IMR-90 (cell line): ENCODE measurements around the gene PUM2. TPM values are rescaled to one million over a fixed set of nuclear protein-coding genes. Genes with fewer than 3 reads are reported as not detected.
A peak's percentile ranks its signal among the peaks of the same experiment; 100 is the strongest.

Experiments
- ATAC-seq: fragments of 200-7000 bp; cut with Tn5 transposase; 2 replicates; pipeline ENCODE4 v1.9.1; 2020; ENCODE audit warnings: low read depth, mild to moderate bottlenecking, moderate library complexity
- BruUV-seq: library from RNA; stranded (reverse); fragments of 400-500 nt; replicated peaks from 2 replicates; lab custom pipeline; 2021; lab: Mats Ljungman, UMichigan
- CTCF ChIA-PET: fragments of 300-600 bp; formaldehyde crosslinking; extraction: SDS; loops from one replicate; lab custom pipeline; 2021; ENCODE audit warnings: antibody characterized with exemption; lab: Yijun Ruan, JAX
- POLR2A ChIA-PET: fragments of 300-600 bp; sonication (Branson Sonifier 250); formaldehyde crosslinking; loops from one replicate; lab custom pipeline; 2022; ENCODE audit warnings: antibody characterized with exemption; ENCODE audit not compliant: unreplicated experiment; lab: Charles Lee
- DNase-seq: peaks from one replicate; pipeline ENCODE4 v3.0.0; 2013
- H2AFZ ChIP-seq: replicated peaks from 2 replicates; pipeline ENCODE3; 2013; ENCODE audit warnings: low read length, mild to moderate bottlenecking; ENCODE audit not compliant: poor library complexity
- H2AK5ac ChIP-seq: 2 replicates; pipeline ENCODE4 v1.6.1; 2013; ENCODE audit warnings: low read depth, low read length, inconsistent platforms
- H2AK9ac ChIP-seq: replicated peaks from 2 replicates; pipeline ENCODE3; 2013; ENCODE audit warnings: mild to moderate bottlenecking, low read depth, low read length, moderate library complexity; ENCODE audit not compliant: poor library complexity
- H2BK120ac ChIP-seq: 2 replicates; pipeline ENCODE4 v1.6.1; 2013; ENCODE audit warnings: low read depth, low read length, inconsistent platforms
- H2BK15ac ChIP-seq: 3 replicates; pipeline ENCODE4 v1.6.1; 2013; ENCODE audit warnings: low read depth, low read length, inconsistent platforms
- H2BK20ac ChIP-seq: 2 replicates; pipeline ENCODE4 v1.6.1; 2013; ENCODE audit warnings: low read depth, mild to moderate bottlenecking, inconsistent platforms, low read length, moderate library complexity
- H2BK5ac ChIP-seq: 2 replicates; pipeline ENCODE4 v1.6.1; 2013; ENCODE audit warnings: mild to moderate bottlenecking, low read depth, low read length, inconsistent platforms; ENCODE audit not compliant: poor library complexity, severe bottlenecking
- H3K14ac ChIP-seq: replicated peaks from 2 replicates; pipeline ENCODE4 v1.6.1; 2013; ENCODE audit warnings: low read depth, low read length, inconsistent platforms
- H3K18ac ChIP-seq: 2 replicates; pipeline ENCODE4 v1.6.1; 2013; ENCODE audit warnings: low read depth, low read length, control low read depth
- H3K23ac ChIP-seq: 2 replicates; pipeline ENCODE4 v1.6.1; 2013; ENCODE audit warnings: low read depth, low read length, inconsistent platforms
- H3K27ac ChIP-seq: 2 replicates; pipeline ENCODE4 v1.5.1; 2013; ENCODE audit warnings: mild to moderate bottlenecking, control low read depth, low read length; ENCODE audit not compliant: insufficient read depth
- H3K27me3 ChIP-seq: 2 replicates; pipeline ENCODE4 v1.6.1; 2013; ENCODE audit warnings: low read length; ENCODE audit not compliant: control insufficient read depth, insufficient read depth
- H3K36me3 ChIP-seq: 2 replicates; pipeline ENCODE4 v1.6.1; 2013; ENCODE audit warnings: low read length, mixed read lengths; ENCODE audit not compliant: control insufficient read depth, insufficient read depth
- H3K4ac ChIP-seq: 2 replicates; pipeline ENCODE4 v1.6.1; 2013; ENCODE audit warnings: low read depth, low read length, inconsistent platforms
- H3K4me1 ChIP-seq: 2 replicates; pipeline ENCODE4 v1.6.1; 2013; ENCODE audit warnings: low read length, mixed read lengths; ENCODE audit not compliant: control insufficient read depth, insufficient read depth
- H3K4me2 ChIP-seq: 2 replicates; pipeline ENCODE4 v1.6.1; 2013; ENCODE audit warnings: low read depth, mild to moderate bottlenecking, control low read depth, low read length, moderate library complexity
- H3K4me3 ChIP-seq: 2 replicates; pipeline ENCODE4 v1.5.1; 2013; ENCODE audit warnings: low read depth, mild to moderate bottlenecking, control low read depth, low read length, moderate library complexity; ENCODE audit not compliant: insufficient read depth
- H3K56ac ChIP-seq: 2 replicates; pipeline ENCODE4 v1.6.1; 2013; ENCODE audit warnings: low read length, inconsistent platforms; ENCODE audit not compliant: insufficient read depth; ENCODE audit errors: extremely low read depth
- H3K79me1 ChIP-seq, 2 experiments: 2 replicates each; pipeline ENCODE4 v1.6.1; 2013; ENCODE audit warnings: low read length in 2 of 2, inconsistent platforms in 1 of 2, low read depth in 1 of 2
- H3K9ac ChIP-seq: 2 replicates; pipeline ENCODE4 v1.6.1; 2013; ENCODE audit warnings: low read depth, low read length, control low read depth
- H3K9me1 ChIP-seq: 2 replicates; pipeline ENCODE4 v1.6.1; 2013; ENCODE audit warnings: low read length, inconsistent platforms; ENCODE audit not compliant: insufficient read depth
- H3K9me3 ChIP-seq: 2 replicates; pipeline ENCODE4 v1.6.1; 2013; ENCODE audit warnings: low read length; ENCODE audit not compliant: control insufficient read depth, insufficient read depth
- H4K20me1 ChIP-seq: 2 replicates; pipeline ENCODE4 v1.6.1; 2013; ENCODE audit warnings: low read length, inconsistent platforms; ENCODE audit not compliant: insufficient read depth
- H4K5ac ChIP-seq: 2 replicates; pipeline ENCODE4 v1.6.1; 2013; ENCODE audit warnings: mild to moderate bottlenecking, low read depth, low read length, control low read depth
- H4K8ac ChIP-seq, 2 experiments: 2 replicates each; pipeline ENCODE4 v1.6.1; 2013; ENCODE audit warnings: low read depth in 2 of 2, low read length in 2 of 2, control low read depth in 1 of 2, inconsistent platforms in 1 of 2
- H4K91ac ChIP-seq: 2 replicates; pipeline ENCODE4 v1.6.1; 2013; ENCODE audit warnings: low read depth, low read length, inconsistent platforms; ENCODE audit not compliant: insufficient read depth
- CTCF ChIP-seq: conservative IDR thresholded peaks from 2 replicates; pipeline ENCODE4 v1.5.1; 2012; ENCODE audit warnings: mild to moderate bottlenecking, low read depth, low read length, improper control_type of control experiment
- MAFK ChIP-seq: IDR thresholded peaks from 2 replicates; pipeline ENCODE4 v1.6.1; 2012; ENCODE audit warnings: low read depth, low read length, improper control_type of control experiment
- NFE2L2 ChIP-seq: fragments of 150-350 bp; IDR thresholded peaks from 2 replicates; pipeline ENCODE4 v1.6.1; 2016; ENCODE audit warnings: low read depth, mild to moderate bottlenecking, low read length
- POLR2A ChIP-seq: IDR thresholded peaks from 2 replicates; pipeline ENCODE4 v1.6.1; 2012; ENCODE audit warnings: mild to moderate bottlenecking, low read depth, low read length
- RFX5 ChIP-seq: IDR thresholded peaks from 2 replicates; pipeline ENCODE4 v1.8.0; 2012; ENCODE audit warnings: low read depth, mild to moderate bottlenecking, low read length, moderate library complexity
- WGBS, 2 experiments: methylation state at CpG; one replicate each; pipeline versions ENCODE4 v1.1.5 to v1.1.7; 2013; ENCODE audit warnings: missing lambda C conversion rate in 2 of 2; ENCODE audit not compliant: insufficient read length in 1 of 2; ENCODE audit errors: extremely low coverage in 2 of 2; 5-methylcytosine and 5-hydroxymethylcytosine counted together
- dilution Hi-C: fragments of 300-500 bp; cut with HindIII; formaldehyde crosslinking; loops from one replicate; pipeline ENCODE4 v1.14.3; 2018; ENCODE audit warnings: low sequenced_read_pairs; ENCODE audit not compliant: unreplicated experiment
- in situ Hi-C: fragments of 300-500 bp; cut with MboI; formaldehyde crosslinking; loops from 3 replicates; pipeline ENCODE4 v1.14.3; 2019; ENCODE audit warnings: low sequenced_read_pairs, inconsistent platforms, mixed read lengths
- intact Hi-C: fragments of 100-400 bp; cut with micrococcal nuclease; formaldehyde crosslinking; loops from 2 replicates; pipeline ENCODE4 v1.10.0; 2022
- polyA plus RNA-seq, 3 experiments: library from polyadenylated mRNA; depleted of rRNA; stranded (reverse); fragments of >200 nt; gene quantifications; 2 replicates each; pipeline ENCODE4 v1.2.3, GENCODE V29; 2012; ENCODE audit warnings: low replicate concordance in 1 of 3
- total RNA-seq: library from RNA; depleted of rRNA; stranded (reverse); fragments of >200 nt; gene quantifications from 2 replicates; pipeline ENCODE4 v1.2.3, GENCODE V29; 2012

Gene PUM2
- total and polyA plus RNA-seq, 2 of the 4 experiments (the other 2 are of a cell fraction): 18.8 to 38.4 TPM

DNA sequence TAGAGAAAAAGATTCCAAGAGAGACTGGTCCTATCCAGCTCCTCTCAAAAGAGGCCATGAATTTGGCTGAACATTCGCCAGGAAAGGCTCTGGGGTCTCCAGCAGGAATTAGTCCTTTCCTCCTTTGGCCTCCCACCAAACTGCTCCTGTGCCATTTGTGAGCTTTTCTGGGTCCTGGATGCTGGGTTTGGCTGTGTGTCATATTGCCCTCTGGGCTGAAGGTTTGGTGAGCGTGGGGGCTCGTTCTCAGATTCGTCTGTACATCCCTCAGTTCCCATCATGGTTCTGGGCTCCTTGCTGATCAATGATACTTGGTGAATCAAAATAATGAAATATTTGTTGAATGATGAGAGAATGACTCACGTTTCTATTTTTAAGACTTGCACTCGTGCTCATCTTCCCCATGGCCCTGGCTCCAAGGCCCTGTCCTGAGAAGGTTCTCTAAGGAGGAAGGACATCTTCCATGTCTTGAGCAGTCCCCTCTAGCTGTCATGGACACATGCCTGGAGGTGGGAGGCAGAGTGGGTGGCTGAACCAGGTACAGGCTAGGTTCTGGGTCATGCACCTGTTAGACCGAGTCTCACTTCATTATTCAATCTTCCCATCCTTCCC, 48.4 kb upstream of the PUM2 start:
- Histone ChIP-seq H3K23ac (no peak overlapping the region), H2BK120ac (no peak overlapping the region; the same call in 1 of the 2 replicates), H3K4ac (peak overlapping the region; percentile 15; the same call in 1 of the 2 replicates), H2AK9ac (peak overlapping the region; percentile 75), H3K18ac (no peak overlapping the region), H3K9me1 (peaks cover 6% of the 10 kb centered on the region; the same call in 1 of the 2 replicates), H3K9me3 (no peaks in the 10 kb centered on the region), H3K9ac (no peak overlapping the region), H3K27me3 (peaks cover 7% of the 10 kb centered on the region; the same call in 1 of the 2 replicates), H3K56ac (no peak overlapping the region), H2BK5ac (no peak overlapping the region), H2BK20ac (peak overlapping the region; percentile 26; the same call in 1 of the 2 replicates), H3K4me3 (no peak overlapping the region), H3K27ac (no peak overlapping the region), H3K4me1 (peaks cover 4% of the 10 kb centered on the region), H3K79me1 (no peaks in the 10 kb centered on the region), H2AFZ (peak overlapping the region; percentile 72), H2BK15ac (no peak overlapping the region), H3K14ac (no peak overlapping the region), H3K36me3 (no peaks in the 10 kb centered on the region), H4K5ac (no peak overlapping the region), H4K91ac (no peak overlapping the region), H2AK5ac (peak overlapping the region; percentile 65; the same call in 1 of the 2 replicates), H4K8ac (peak overlapping the region in 1 of 2 experiments; percentile 53; a peak in 1 of 4 replicates), H3K4me2 (no peak overlapping the region), H4K20me1 (no peaks in the 10 kb centered on the region)
- CTCF ChIA-PET: interaction anchor here (1.5 kb wide), 1 partner anchor 16 kb away, joined by 8 read pairs; no protein-coding TSS in a partner anchor
- ATAC-seq: peak; percentile 63
- peak; percentile 68 for DNase-seq
- TF ChIP-seq POLR2A (no peak), MAFK (no peak), RFX5 (no peak), CTCF (no peak), NFE2L2 (no peak)
- WGBS, 2 experiments: no CpG with 5 or more reads among the region's 7 CpGs
- dilution Hi-C loops: loop anchor here (25.0 kb wide), 1 partner anchor 238 kb away; no protein-coding TSS in a partner anchor
- POLR2A ChIA-PET: no interaction called here
- BruUV-seq: no TSS peak
- intact Hi-C loops: loop anchor here (5.0 to 10.0 kb wide), 2 partner anchors 38 to 64 kb away; no protein-coding TSS in a partner anchor
- in situ Hi-C loops: loop anchor here (5.0 kb wide), 1 partner anchor 243 kb away; no protein-coding TSS in a partner anchor
